Endothelial cell (in vitro differentiated cells): ENCODE measurements around the gene LTB. TPM values are rescaled to one million over a fixed set of nuclear protein-coding genes. Genes with fewer than 3 reads are reported as not detected.

ENCODE experiments used
- DNase-seq: peaks from one replicate; pipeline ENCODE4 v3.0.0; 2021; ENCODE audit warnings: low spot score
- H3K27ac Mint-ChIP-seq: one replicate; pipeline ENCODE4 v1.8.0; 2021; ENCODE audit warnings: mixed read lengths, inconsistent platforms; ENCODE audit not compliant: unreplicated experiment
- H3K27me3 Mint-ChIP-seq: one replicate; pipeline ENCODE4 v1.8.0; 2021; ENCODE audit warnings: mild to moderate bottlenecking, moderate library complexity, mixed read lengths, inconsistent platforms; ENCODE audit not compliant: unreplicated experiment
- H3K36me3 Mint-ChIP-seq: one replicate; pipeline ENCODE4 v1.8.0; 2021; ENCODE audit warnings: mild to moderate bottlenecking, low read depth, mixed read lengths, inconsistent platforms; ENCODE audit not compliant: unreplicated experiment
- H3K4me1 Mint-ChIP-seq: one replicate; pipeline ENCODE4 v1.8.0; 2021; ENCODE audit warnings: mild to moderate bottlenecking, mixed read lengths, inconsistent platforms; ENCODE audit not compliant: unreplicated experiment
- H3K4me3 Mint-ChIP-seq: one replicate; pipeline ENCODE4 v1.8.0; 2021; ENCODE audit warnings: mild to moderate bottlenecking, mixed read lengths, inconsistent platforms; ENCODE audit not compliant: unreplicated experiment
- H3K9me3 Mint-ChIP-seq: one replicate; pipeline ENCODE4 v1.8.0; 2021; ENCODE audit warnings: mixed read lengths, inconsistent platforms; ENCODE audit not compliant: unreplicated experiment
- CTCF ChIP-seq: fragments of 200-600 bp; sonication (generic); IDR thresholded peaks from one replicate; pipeline ENCODE4 v1.5.0; 2021; ENCODE audit warnings: antibody characterized with exemption; ENCODE audit not compliant: unreplicated experiment
- total RNA-seq: library from RNA; stranded (reverse); fragmentation: NEBNext Ultra II Directional; extraction: Animal tissue kit (Norgen Biotek cat#: 25700); gene quantifications from one replicate; pipeline ENCODE4 v1.2.1, GENCODE V29; 2021; ENCODE audit not compliant: unreplicated experiment

The LTB gene
- total RNA-seq, 1 donor from 2014 or later, result not detected

GRCh38 chr6:31548544-31548873 lies 33.7 kb downstream of the LTB start:
- Mint-ChIP-seq H3K27me3 (peaks cover 2% of the 10 kb centered on the region), H3K9me3 (no peaks in the 10 kb centered on the region), H3K4me3 (no peak overlapping the region), H3K4me1 (peaks cover 10% of the 10 kb centered on the region), H3K36me3 (no peaks in the 10 kb centered on the region), H3K27ac (no peak overlapping the region)
- no peak for DNase-seq
- no peak for TF ChIP-seq CTCF

GRCh38 chr6:31547727-31548543 lies 34.3 kb downstream of the LTB start:
- no peaks in the 10 kb centered on the region for H3K9me3 Mint-ChIP-seq
- H3K4me1 Mint-ChIP-seq, result peaks cover 10% of the 10 kb centered on the region
- H3K27me3 Mint-ChIP-seq, result peaks cover 2% of the 10 kb centered on the region
- no peak for TF ChIP-seq CTCF
- no peaks in the 10 kb centered on the region for H3K36me3 Mint-ChIP-seq
- no peak for DNase-seq
- H3K27ac Mint-ChIP-seq, result peak overlapping the region; percentile 87
- H3K4me3 Mint-ChIP-seq, result peak overlapping the region; percentile 85

DNA sequence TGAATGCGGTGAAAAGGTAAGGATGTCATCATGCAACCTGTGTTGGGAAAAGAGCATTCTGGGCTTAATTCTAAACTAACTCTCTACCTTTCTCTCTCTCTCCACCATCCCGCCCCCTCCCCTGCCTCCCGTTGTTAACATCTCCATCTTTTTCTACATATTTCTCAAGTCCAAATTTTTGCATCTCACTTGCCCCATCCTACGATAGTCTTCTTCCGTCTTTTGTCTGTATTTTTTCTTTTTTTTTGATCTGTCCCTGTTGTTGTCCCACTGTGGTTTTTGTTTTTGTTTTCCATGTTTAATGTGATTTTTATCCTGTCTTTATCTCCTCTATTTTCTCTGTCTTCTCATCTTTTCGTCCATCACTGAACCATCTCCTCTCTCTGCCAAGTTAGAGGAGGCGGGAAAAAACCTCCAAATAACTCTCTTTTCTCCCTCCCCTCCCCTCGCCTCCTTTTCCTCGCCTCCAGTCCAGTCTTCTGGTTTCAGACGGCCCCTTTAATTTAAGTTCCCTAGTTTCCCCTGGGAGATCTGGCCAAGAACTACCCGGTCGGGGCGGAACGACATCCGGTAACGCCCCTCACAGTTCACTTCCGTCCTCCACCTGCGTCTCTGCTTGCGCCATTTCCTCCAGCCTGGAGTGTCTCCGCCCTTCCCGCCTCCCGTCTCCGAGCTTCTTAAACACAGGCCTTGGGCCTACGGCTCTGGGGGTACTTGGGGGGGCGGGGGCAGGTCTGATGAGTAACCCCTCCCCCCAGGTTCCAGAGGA lies 35.1 kb downstream of the LTB start, which contains the start of gene NFKBIL1:
Gene NFKBIL1 (plus strand): TSS at position 651 of the 769 bp plus-strand sequence. CDS start 87 bp downstream, at position 738.
- H3K27ac Mint-ChIP-seq, result peak within 1 kb of the TSS; percentile 87
- no peak for TF ChIP-seq CTCF
- H3K9me3 Mint-ChIP-seq, result no peaks in the 10 kb centered on the region
- H3K36me3 Mint-ChIP-seq, result no peaks in the 10 kb centered on the region
- H3K4me1 Mint-ChIP-seq, result peaks cover 10% of the 10 kb centered on the region
- DNase-seq, result peak; percentile 67
- peaks cover 2% of the 10 kb centered on the region for H3K27me3 Mint-ChIP-seq
- peak within 1 kb of the TSS; percentile 85 for H3K4me3 Mint-ChIP-seq

DNA sequence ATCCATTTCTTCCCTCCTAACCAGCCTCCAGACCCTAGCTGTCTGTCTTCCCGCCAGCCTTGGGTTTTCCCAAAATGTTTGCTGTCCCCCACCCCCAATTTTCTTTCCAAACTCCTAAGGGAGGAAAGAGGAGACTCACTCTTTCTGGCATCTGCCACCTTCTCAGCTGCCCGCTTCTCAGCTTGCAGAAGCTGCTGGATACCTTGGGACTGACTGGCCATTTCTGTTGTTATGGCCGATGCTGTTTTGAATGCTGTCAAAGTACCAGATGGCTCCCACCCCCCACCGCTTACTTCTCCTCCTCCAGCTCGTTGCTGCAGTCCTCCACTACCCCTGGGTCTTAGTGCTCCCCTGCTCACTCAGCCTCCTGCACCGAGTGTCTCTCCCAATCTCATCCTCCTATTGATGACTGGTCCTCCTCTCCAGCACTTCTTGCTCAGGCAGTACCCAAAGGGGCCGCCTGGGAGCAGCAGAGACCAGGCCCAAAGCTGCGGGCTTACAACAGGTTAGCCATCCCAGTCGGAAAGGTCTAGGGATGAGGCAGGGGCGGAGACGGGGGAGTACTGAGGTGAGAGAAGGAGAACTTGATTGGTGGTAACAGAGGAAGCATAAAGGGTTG lies 35.8 kb downstream of the LTB start, which contains the start of gene ATP6V1G2:
Gene ATP6V1G2 (minus strand): TSS at position 270 of the 619 bp plus-strand sequence. CDS start 49 bp downstream, at position 221.
- peak within 1 kb of the TSS; percentile 85 for H3K4me3 Mint-ChIP-seq
- no peaks in the 10 kb centered on the region for H3K9me3 Mint-ChIP-seq
- TF ChIP-seq CTCF, result peak; percentile 67
- peak within 1 kb of the TSS; percentile 87 for H3K27ac Mint-ChIP-seq
- H3K36me3 Mint-ChIP-seq, result no peaks in the 10 kb centered on the region
- peaks cover 2% of the 10 kb centered on the region for H3K27me3 Mint-ChIP-seq
- peak; percentile 87 for DNase-seq
- peaks cover 10% of the 10 kb centered on the region for H3K4me1 Mint-ChIP-seq
